ENCODE data around the gene HOMER1.

- TF ChIP-seq CTCF (conservative IDR thresholded peaks at IDR 0.05; ENCODE audit: low read depth, low read length) (no peak), EZH2phosphoT487 (IDR thresholded peaks at IDR 0.05; ENCODE audit: borderline replicate concordance, low read length) (no peak)
Measured at GRCh38 chr5:79484731-79485130, 29.2 kb downstream of the HOMER1 start.
